Measurements from ENCODE around the gene MAD1L1.

GRCh38 chr7:2008101-2008935 lies 224.4 kb downstream of the MAD1L1 start:
- TF ChIP-seq CTCF (IDR thresholded peaks at IDR 0.05) (no peak), POLR2A (IDR thresholded peaks at IDR 0.05) (no peak)
